NCI-H2107 (cell line): ENCODE measurements around the gene PNPLA2.

Experiments
- DNase-seq: peaks from one replicate; lab custom pipeline; 2025; lab: John Stamatoyannopoulos, UW

PNPLA2 gene

DNA sequence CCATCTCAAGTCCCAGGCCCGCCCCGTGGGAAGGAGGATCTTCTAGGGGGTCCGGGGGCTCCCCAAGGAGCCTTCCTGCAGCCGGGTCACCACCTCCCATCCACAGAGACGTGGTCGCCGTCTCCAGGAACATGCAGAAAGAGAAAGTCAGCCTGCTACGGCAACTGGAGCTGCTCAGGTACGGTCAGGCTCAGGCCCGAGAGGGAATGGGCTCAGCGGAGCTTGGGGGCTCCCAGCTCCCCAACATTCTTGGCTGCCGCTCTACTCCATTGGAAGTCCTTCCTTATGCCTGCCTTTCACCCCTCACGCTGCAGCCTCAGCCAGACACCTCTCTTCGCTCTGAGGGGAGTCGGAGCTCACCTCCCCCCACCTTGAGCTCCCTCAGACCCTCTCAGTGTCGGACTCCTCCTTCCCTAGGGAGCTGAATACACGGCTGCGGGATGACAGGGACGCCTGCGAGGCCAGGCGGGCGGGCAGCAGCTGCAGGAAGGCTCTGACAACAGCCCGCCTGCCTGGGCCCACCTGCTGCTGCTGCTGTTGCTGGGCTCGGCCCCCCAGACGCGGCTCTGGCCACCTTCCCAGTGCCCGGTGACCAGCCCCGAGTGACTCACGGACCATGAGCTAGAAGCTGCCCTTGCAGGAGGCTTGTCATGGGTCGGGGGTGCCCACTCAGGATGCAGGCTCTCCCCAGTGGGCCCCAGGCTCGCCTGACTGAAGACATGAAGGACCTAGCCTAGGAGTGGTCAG is 12.6 kb downstream of the PNPLA2 start:
- DNase-seq = no peak

DNA sequence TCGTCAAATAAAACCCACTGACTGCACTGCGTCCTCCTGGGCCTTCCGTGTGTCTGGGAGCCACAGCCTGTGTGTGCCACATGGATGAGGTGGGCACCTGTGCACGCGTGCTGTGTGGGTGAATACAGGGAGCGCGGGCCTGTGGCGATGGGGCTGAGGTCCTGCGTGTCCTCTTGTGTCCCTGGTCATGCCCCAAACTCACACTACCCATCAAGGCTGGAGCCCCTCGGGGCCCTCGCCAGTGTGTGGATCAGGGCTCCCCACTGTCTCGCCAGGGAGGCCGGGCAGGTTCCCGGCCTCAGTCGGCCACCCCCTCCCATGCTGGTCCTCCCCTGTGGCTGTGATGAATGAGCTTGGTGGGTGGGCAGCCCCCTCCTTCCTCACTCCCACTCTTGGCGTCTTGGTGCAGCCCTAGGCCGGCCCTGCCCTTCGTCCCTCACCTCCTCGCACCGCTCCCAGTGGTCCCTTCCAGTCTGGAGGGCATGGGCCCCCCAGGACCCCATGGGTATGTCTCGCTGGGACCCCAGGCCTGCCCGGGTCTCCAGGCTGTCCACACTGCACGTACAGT is 13.3 kb downstream of the PNPLA2 start:
- DNase-seq = no peak

DNA sequence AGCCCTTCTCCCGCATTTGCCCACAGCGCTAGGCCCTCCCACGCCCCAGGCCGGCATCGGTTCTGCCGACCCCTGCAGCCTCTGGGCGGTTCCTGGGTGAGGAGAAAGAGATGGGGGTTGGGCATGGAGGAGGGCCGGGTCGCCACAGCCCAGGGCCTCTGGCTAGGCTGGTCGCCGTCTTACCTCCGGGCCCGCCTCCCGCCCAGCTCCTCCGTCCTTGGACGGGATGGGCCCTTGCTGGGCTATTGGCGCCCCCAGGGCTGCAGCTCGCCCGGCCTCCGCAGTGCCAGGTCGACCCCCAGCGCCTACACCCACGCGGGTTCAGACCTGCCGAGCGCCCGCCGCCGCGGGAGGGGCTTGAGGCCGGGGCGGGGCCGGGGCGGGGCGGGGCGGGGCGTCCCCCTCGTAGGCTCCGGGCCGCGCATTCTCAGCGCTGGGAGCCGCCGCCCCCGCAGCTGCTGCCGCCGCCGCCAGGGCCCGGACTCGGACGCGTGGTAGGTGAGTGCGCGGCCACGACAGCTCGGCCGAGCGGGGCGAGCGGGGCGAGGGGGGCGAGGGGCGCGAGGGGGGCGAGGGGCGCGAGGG is 13.9 kb downstream of the PNPLA2 start, which contains the start of gene CD151:
Gene CD151, plus strand, starts transcription at position 424 of the 585 bp plus-strand sequence. CDS start 3,118 bp downstream, outside the sequence.
- DNase-seq = no peak

DNA sequence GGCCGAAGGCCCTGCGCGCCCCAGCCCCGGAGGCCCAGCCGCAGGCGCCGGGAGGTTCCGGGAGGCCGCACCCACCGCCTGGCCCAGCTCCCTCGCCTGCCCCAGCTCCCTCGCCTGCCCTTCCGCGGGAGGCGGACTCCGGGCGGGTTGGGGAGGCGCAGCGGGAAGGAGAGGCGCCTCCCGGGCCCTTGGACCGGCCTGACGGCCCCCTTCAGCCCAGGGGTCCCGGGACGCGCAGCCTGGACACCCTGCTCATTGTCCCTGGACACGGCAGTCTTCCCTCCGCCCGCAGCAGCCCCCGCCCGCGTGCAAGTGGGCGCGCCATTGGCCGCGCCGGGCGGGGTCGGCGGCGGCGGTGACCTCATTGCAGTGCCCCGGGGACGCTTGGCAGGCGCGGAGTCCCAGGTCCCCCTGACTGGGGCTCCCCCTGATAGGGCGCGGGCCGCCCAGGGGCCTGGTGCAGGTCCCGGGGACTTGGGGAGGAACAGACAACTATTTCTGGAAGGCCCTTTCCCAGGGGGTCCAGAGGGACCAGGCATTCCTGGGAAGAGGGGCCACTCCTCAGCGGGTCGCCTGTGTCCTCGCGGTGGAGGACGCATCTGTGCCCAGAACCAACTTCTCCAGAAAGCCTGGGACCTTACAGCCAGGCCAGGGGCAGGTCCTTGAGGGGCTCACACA is 14.5 kb downstream of the PNPLA2 start:
- DNase-seq = no peak

DNA sequence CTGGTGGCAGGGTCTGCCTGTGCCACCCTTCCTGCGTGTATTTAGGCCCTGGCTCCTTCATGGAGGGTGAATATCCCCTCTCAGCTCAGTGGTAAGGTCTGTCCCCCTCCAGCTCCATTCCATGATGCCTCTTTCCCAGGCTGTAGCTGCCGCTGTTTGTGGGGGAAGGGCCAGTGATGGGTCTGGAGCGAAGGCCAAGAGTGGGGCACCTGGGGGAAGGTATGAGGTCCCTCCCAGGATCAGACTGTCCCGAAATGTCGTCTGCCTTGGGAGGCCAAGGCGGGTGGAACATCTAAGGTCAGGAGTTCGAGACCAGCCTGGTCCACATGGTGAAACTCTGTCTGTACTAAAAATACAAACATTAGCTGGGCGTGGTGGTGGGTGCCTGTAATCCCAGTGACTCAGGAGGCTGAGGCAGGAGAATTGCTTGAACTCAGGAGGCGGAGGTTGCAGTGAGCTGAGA is 15.2 kb downstream of the PNPLA2 start:
- DNase-seq = no peak

DNA sequence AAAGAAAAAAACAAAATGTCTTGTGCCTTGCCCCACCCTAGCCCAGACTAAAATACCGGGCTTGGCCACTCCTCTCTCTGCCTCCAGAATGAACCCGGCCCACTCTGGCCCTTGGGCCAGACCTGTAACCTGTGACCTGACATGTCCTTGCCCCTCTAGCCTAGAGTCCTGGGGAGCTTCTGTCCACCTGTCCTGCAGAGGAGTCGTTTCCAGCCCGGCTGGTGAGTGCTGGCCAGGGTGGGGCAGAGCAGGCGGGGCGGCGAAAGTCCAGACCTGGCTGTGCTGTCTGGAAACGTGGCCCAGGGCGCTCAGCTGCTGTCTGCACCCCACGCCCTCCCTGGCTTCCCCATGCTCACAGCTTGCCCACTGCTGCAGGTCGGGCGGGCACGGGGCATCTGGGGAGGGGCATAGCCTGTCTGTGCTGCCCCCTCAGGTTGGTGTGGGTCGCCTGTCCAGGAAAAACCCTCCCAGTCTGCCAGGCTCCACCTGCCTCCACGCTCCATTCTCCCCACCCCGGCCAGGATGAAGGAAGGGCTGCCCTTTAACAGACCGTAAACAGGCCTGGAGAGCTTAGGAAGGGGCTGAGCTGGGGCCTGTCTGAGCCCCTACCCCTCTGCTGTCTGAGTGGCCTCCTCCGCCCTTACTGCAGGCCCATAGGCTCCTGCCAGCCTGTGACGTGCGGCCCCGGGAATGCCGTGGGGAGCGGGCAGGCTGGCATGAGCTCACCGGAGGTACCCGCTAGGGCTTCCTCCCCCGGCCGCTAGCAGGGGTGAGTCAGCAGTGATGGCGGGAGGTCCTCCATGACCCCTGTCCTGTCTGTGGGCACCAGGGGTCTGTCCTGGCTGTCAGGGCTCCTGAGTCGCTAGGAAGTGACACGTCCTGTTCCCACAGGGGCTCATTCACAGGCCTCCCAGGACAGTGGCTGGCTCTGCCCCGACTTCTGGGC is 15.9 kb downstream of the PNPLA2 start:
- DNase-seq = no peak

DNA sequence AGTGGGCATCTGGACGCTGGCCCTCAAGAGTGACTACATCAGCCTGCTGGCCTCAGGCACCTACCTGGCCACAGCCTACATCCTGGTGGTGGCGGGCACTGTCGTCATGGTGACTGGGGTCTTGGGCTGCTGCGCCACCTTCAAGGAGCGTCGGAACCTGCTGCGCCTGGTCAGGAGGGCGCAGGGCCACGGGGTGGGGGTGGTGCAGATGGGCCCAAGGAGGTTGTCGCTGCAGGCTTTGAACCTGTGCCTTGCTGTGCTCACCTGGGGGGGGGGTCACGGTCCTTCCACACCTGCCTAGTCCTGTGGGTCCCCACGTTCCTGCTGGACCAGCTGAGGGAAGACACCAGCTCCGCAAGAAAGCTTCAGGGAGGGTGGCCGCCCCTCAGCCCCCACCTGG is 17.6 kb downstream of the PNPLA2 start:
- DNase-seq = no peak

DNA sequence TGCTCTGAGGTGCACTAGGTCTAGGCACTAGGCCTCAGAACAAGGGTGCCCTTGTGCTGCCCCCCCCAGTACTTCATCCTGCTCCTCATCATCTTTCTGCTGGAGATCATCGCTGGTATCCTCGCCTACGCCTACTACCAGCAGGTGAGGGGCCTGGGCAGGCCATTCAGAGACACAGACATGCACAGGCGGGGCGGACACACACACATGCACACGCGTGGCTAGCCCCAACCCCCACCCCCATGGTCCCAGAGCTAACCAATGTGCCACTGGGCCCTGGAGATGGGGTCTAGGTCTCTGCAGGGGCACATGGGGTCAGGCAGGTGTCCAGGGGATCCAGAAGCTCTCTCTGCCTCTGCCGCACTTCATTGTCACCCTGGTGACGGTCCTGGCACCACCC is 18.0 kb downstream of the PNPLA2 start:
- no peak for DNase-seq

DNA sequence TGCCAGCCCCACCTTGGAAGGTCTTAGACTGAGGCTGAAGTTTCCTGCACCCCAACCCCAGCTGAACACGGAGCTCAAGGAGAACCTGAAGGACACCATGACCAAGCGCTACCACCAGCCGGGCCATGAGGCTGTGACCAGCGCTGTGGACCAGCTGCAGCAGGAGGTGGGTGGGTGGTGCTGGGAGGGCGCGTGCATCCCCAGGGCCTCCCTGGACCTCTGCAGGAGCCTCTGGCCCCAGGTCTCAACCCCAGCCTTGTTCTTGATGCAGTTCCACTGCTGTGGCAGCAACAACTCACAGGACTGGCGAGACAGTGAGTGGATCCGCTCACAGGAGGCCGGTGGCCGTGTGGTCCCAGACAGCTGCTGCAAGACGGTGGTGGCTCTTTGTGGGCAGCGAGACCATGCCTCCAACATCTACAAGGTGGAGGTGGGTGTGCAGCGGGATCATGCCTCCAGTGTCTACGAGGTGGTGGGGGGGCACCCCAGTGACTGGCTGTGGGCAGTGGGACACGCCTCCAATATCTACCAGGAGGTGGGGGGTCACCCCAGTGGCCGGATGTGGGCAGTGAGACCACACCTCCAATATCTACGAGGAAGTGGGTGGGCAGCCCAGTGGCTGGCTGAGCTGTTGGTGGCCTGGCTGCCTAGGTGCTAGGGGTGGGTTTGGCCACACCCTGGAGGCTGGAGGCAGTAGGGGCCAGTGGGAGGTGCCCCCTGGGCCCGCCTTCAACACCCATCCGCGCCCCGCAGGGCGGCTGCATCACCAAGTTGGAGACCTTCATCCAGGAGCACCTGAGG is 18.7 kb downstream of the PNPLA2 start:
- no peak for DNase-seq

DNA sequence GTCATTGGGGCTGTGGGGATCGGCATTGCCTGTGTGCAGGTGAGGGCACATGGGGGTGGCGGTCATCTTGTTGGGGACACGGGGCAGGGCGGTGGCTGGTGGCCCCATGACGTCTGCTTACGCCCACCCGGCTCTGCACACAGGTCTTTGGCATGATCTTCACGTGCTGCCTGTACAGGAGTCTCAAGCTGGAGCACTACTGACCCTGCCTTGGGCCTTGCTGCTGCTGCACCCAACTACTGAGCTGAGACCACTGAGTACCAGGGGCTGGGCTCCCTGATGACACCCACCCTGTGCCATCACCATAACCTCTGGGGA is 19.2 kb downstream of the PNPLA2 start:
- DNase-seq = no peak

DNA sequence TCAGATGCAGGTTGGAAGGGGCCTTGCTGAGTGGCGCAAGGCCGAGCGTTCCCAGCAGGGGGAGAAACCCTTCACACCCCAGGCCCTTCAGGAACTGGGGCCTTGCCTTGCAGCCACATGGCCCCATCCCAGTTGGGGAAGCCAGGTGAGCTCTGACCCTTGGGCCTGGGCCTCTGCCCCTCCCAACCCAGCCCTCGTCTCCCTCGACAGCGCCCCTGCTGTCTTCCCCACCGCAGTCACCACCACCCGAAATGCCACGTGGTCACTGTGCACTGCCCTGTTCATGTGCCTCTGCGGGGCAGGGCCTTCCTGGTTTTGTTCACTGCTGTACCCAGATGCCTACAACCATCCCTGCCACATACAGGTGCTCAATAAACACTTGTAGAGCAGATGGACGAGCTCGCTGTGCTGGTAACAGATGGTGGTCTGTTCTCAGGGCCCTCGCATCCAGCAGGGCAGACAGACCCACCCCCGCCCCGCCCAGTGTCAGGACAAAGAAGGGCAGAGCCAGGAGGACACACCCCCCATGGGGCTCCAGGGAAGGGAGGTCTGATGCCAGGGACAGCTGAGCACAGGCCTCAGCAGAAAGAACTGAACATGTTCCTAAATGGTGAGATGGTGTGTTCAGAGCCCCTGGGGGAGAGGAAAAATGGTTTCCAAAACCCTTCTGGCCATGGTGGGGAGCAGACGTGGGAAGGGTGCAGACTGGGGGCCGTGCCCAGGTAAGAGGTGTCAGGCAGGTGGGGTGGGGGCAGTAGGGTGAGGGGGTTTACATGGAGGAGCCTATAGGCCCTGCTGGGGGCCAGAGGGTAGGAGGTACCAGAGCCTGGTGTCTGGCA is 19.9 kb downstream of the PNPLA2 start:
- DNase-seq = no peak

DNA sequence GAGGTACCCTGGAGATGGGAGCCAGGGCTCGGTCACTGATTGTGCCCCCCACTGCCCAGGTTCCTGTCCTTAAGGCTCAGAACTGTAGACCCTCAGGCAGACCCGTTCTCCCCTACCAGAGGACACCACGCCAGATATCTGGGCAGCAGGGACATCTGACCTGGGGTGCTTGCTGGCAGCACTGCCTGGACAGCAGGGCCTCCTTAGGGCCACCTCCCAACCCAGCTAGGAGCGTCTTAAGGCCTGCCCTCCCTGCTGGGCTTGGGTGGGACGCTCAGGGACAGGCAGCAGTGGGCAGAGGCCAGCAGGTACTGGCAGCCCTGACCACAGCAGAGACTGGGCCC is 20.5 kb downstream of the PNPLA2 start:
- no peak for DNase-seq

DNA sequence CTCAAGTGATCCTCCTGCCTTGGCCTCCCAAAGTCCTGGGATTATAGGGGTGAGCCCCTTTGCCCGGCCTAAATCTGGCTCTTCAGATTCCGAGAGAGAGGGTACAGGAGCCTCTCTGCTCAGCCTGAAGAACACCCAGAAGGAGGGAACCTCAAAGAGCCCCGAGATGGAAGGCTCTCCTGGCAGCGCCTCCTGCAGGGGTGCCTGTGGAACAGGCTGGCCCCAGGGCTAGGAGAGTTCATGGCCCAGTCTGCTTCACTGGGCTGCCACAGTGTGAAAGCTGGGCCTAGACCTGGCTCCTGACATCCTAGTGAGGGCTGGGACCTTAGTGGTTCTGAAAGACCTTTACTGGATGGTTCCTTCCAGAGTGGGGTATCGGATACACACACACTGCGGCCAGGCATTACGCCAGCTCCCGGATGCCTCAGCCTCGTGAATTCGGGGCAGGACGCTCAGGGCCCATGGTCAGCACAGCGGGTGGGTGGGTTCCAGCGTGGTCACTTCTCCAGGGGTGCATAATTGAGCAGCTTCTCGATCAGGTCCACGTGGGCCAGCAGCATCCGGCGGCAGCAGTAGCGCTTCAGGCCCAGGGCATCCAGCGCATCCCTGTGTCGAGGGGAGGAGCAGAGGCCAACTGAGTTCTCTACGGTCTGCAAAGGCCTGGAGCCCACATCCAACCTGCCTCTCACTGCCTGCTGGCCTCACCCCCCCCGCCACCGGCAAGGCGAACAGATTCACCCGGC is 21.3 kb downstream of the PNPLA2 start:
- no peak for DNase-seq

DNA sequence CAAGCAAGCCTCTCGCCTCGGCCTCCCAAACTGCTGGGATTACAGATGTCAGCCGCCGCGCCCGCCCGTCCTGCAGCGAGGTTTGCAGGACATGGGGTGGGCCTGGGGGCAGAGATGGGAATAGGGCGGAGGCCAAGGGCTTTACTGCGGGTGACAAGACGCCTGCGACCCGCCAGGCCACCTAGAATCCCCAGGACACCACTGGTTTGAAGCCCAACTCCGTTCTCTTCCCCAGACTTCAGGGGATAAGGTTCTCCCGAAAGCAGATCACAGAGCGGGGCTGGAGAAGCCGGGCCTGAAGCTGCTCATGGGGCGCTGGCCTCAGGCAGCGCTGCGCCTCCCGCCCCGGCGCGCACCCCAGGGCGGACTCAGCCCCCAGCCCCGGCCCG is 23.3 kb downstream of the PNPLA2 start:
- no peak for DNase-seq

DNA sequence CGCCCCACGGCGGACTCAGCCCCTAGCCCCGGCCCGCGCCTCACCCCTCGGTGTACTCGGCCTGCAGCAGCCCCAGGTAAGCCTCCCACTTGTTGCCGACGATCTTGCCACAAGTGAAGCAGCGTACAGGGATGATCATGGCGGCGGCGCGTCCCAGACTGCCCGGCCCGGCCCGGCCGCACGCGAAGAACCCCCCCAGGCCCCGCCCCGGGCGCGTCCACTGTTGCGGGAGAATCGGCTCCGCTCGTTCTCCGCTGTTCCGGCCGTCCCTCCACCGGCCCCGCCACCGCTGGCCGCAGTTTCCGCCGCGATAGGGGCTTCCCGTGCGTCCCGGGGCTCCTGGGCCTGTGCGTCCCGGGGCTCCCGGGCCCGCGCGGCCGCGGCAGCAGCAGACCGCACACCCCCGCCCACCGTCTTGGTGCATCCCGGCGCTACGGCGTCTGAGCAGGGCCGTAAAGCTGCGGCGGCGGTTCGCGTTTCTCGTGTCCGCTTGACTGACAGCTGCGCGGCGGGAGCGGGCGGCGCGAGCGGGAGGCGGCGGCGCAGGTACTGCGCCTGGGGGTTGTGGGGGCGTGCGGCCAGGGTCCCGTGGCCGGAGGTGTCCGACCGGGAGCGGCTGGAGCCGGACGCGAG is 23.8 kb downstream of the PNPLA2 start, which contains the start of the genes POLR2L and TSPAN4:
Gene POLR2L, minus strand, starts transcription at position 160 of the 633 bp plus-strand sequence. Its CDS starts 21 bp downstream, at position 139.
Gene TSPAN4, plus strand, starts transcription at position 483 of the 633 bp plus-strand sequence. CDS start 7,453 bp downstream, outside the sequence.
- DNase-seq = peak; percentile 66

DNA sequence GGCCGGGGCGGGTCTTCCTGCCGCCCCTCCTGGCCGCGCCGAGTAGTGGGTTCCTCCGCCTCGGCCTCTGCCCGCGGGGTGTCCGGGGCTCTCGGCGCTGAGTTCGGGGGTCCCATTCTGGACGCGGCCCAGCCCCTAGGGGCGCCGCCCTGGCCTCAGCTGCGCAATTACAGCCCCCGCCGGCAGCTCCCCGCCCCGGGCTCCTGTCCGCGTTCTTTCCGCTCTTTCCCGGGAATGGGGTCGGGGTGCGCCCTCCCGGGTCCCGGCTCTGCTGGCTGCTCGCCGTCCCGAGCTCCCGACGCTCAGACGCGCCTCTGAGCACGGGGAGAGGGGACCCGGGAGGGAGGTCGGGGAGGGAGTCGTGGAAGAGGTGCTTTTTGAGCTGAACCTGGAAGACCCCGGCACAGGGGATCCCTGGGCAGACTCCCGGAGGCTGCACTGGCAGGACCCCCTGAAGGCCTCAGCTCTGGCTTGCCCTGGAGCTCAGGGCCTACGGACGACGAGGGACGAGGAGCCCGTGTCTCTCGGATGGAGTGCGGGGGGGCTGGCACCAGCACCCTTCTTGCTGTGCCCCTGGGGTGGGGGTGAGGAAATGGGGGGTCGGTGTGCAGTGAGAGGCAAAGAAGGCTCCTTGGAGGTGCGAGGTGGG is 24.5 kb downstream of the PNPLA2 start:
- DNase-seq = no peak

DNA sequence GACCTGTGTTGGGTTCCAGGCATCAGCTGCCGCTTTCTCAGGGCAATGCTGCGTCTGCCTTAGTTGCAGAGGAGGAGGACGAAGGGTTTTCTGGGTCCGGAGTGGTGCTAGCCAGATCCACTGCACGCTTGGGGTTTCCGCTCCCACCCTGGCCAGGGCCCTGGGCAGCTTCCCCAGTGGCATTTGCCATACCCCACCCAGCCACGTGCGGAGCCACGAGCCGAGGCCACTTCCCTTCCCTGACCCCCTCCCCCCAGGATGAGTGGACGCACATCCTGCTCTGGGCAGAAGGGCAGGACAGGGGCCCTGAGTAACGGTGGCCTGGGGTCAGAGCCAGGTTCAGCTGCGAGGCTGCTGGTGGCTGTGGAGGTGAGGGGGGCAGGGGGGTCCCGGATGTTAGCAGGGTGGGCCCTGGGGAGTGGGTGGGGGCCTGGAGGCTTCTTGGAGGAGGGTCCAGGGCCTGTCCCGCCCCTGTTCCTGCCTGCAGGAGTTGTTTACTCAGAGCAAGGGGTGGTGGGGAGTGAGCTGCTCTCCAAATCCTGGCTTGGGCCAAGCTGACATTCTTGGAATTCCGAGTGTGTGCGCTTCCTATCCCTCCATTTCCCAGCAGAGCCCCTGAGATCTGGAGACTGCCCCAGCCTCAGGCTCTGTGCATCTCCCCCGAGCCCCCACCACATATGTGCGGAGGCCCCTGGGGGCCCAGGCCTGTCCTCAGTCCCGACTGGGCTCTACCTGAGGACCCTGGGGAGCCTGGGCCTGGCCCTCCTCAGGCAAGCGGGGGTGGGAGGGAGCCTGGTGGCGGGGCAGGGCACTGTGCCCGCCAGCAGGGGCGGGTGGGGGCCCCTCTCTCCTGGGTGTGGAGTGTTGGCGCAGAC is 25.3 kb downstream of the PNPLA2 start:
- no peak for DNase-seq
